ENCODE data around the gene OR52A1. TPM values are rescaled to one million over a fixed set of nuclear protein-coding genes. Genes with fewer than 3 reads are reported as not detected.
"Not testable (repeated sequence)": the region's sequence is repeated elsewhere in the genome, so short reads cannot be mapped to it uniquely, and the experiment has no call there.

The OR52A1 gene
- total and polyA plus RNA-seq, 2 of the 4 experiments (the other 2 are of a cell fraction), result not detected

- intact Hi-C loops (cut with micrococcal nuclease); H3K27me3 ChIP-seq (ENCODE audit: control insufficient read depth, insufficient read depth, low read length): not testable (repeated sequence)
Measured at GRCh38 chr11:5164807-5165206, 10.2 kb upstream of the OR52A1 start.

DNA sequence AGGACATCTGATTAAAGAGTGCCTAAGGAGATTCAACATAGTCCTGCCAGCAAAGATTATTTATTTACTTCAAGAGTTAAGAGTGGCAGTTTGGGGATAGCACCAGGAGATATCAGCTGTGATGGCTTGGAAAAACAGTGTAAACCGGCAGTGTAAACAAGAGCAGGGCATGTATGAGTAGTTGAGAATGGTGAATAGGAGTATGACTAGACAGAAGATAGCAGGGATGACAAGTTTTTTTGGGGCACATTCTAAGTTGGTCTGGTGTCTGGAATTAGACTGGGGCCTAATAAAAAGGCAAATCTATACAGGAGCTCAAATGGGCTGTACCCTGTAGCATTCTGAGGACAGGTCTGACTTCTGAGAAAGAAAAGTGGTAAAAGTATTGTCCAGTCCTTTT, 6.5 kb upstream of the OR52A1 start:
- H2BK20ac ChIP-seq (ENCODE audit: low read depth, low read length); BruUV-seq (replicated peaks); H3K27ac ChIP-seq (ENCODE audit: insufficient read depth, low read length); H3K14ac ChIP-seq (replicated peaks; ENCODE audit: low read depth, low read length); H3K56ac ChIP-seq (ENCODE audit: extremely low read depth, insufficient read depth, low read length); H3K4ac ChIP-seq (ENCODE audit: low read depth, low read length); H3K27me3 ChIP-seq (ENCODE audit: control insufficient read depth, insufficient read depth, low read length); H3K18ac ChIP-seq (ENCODE audit: low read depth, low read length); ATAC-seq (ENCODE audit: low read depth); H2AFZ ChIP-seq (replicated peaks; ENCODE audit: low read length, poor library complexity); H4K5ac ChIP-seq (ENCODE audit: low read depth, low read length); in situ Hi-C loops (cut with MboI; ENCODE audit: low sequenced_read_pairs); H3K4me3 ChIP-seq (ENCODE audit: insufficient read depth, low read depth, low read length); H3K9ac ChIP-seq (ENCODE audit: low read depth, low read length); H2BK5ac ChIP-seq (ENCODE audit: low read depth, low read length, poor library complexity, severe bottlenecking); DNase-seq; H3K36me3 ChIP-seq (ENCODE audit: control insufficient read depth, insufficient read depth, low read length); H4K91ac ChIP-seq (ENCODE audit: insufficient read depth, low read depth, low read length); H4K8ac ChIP-seq (ENCODE audit: low read depth in 2 of 2, low read length in 2 of 2); H2BK15ac ChIP-seq (ENCODE audit: low read depth, low read length); H3K9me1 ChIP-seq (ENCODE audit: insufficient read depth, low read length); H2BK120ac ChIP-seq (ENCODE audit: low read depth, low read length); H3K4me1 ChIP-seq (ENCODE audit: control insufficient read depth, insufficient read depth, low read length); H3K23ac ChIP-seq (ENCODE audit: low read depth, low read length); dilution Hi-C loops (cut with HindIII; ENCODE audit: low sequenced_read_pairs, unreplicated experiment); H3K9me3 ChIP-seq (ENCODE audit: control insufficient read depth, insufficient read depth, low read length); H3K4me2 ChIP-seq (ENCODE audit: low read depth, low read length); intact Hi-C loops (cut with micrococcal nuclease); POLR2A ChIA-PET (ENCODE audit: unreplicated experiment); H2AK9ac ChIP-seq (replicated peaks; ENCODE audit: low read depth, low read length, poor library complexity); H3K79me1 ChIP-seq (ENCODE audit: low read depth in 1 of 2, low read length in 2 of 2); H4K20me1 ChIP-seq (ENCODE audit: insufficient read depth, low read length); H2AK5ac ChIP-seq (ENCODE audit: low read depth, low read length); CTCF ChIA-PET: not testable (repeated sequence)
- WGBS, 2 experiments (ENCODE audit: extremely low coverage in 2 of 2, insufficient read length in 1 of 2), result no CpG with 5 or more reads among the region's 1 CpG

More at GRCh38 chr11:5164807-5165206, 10.2 kb upstream of the OR52A1 start:
- in situ Hi-C loops (cut with MboI; ENCODE audit: low sequenced_read_pairs); H3K79me1 ChIP-seq (ENCODE audit: low read depth in 1 of 2, low read length in 2 of 2); H3K9me1 ChIP-seq (ENCODE audit: insufficient read depth, low read length); H4K20me1 ChIP-seq (ENCODE audit: insufficient read depth, low read length); H2BK120ac ChIP-seq (ENCODE audit: low read depth, low read length); H3K36me3 ChIP-seq (ENCODE audit: control insufficient read depth, insufficient read depth, low read length); H3K4me3 ChIP-seq (ENCODE audit: insufficient read depth, low read depth, low read length); H4K5ac ChIP-seq (ENCODE audit: low read depth, low read length); ATAC-seq (ENCODE audit: low read depth); H4K8ac ChIP-seq (ENCODE audit: low read depth in 2 of 2, low read length in 2 of 2); H2AFZ ChIP-seq (replicated peaks; ENCODE audit: low read length, poor library complexity); H3K14ac ChIP-seq (replicated peaks; ENCODE audit: low read depth, low read length); H2AK5ac ChIP-seq (ENCODE audit: low read depth, low read length); H3K4me2 ChIP-seq (ENCODE audit: low read depth, low read length); H3K4ac ChIP-seq (ENCODE audit: low read depth, low read length); H2BK15ac ChIP-seq (ENCODE audit: low read depth, low read length); H3K23ac ChIP-seq (ENCODE audit: low read depth, low read length); H3K9ac ChIP-seq (ENCODE audit: low read depth, low read length); H3K9me3 ChIP-seq (ENCODE audit: control insufficient read depth, insufficient read depth, low read length); CTCF ChIA-PET; dilution Hi-C loops (cut with HindIII; ENCODE audit: low sequenced_read_pairs, unreplicated experiment); DNase-seq; H3K4me1 ChIP-seq (ENCODE audit: control insufficient read depth, insufficient read depth, low read length); H3K56ac ChIP-seq (ENCODE audit: extremely low read depth, insufficient read depth, low read length); H2BK5ac ChIP-seq (ENCODE audit: low read depth, low read length, poor library complexity, severe bottlenecking); H3K18ac ChIP-seq (ENCODE audit: low read depth, low read length); H2BK20ac ChIP-seq (ENCODE audit: low read depth, low read length); H2AK9ac ChIP-seq (replicated peaks; ENCODE audit: low read depth, low read length, poor library complexity); H4K91ac ChIP-seq (ENCODE audit: insufficient read depth, low read depth, low read length); BruUV-seq (replicated peaks); POLR2A ChIA-PET (ENCODE audit: unreplicated experiment); H3K27ac ChIP-seq (ENCODE audit: insufficient read depth, low read length): not testable (repeated sequence)
- WGBS, 2 experiments (ENCODE audit: extremely low coverage in 2 of 2, insufficient read length in 1 of 2), result 46% methylated on average over 4 of the region's 6 CpGs; no CpG with 5 or more reads in 1 of the 2 experiments
